HepG2 (cell line): Measurements from ENCODE around the gene ZNF367. TPM values are rescaled to one million over a fixed set of nuclear protein-coding genes. Genes with fewer than 3 reads are reported as not detected.

Source experiments
- FOXP1 ChIP-seq, 2 experiments: fragments of 450-650 bp in 1 of 2; IDR thresholded peaks; 2 replicates each; pipeline ENCODE4 v1.6.1; 2017 to 2018; ENCODE audit warnings: antibody characterized with exemption in 1 of 2
- KLF16 ChIP-seq, 2 experiments: sonication (generic) in 1 of 2; formaldehyde crosslinking in 1 of 2; IDR thresholded peaks; 2 replicates each; pipeline versions ENCODE4 v1.6.1 to v1.8.0; 2016 to 2023; ENCODE audit warnings: missing genetic modification reagents in 2 of 2, missing compliant biosample characterization in 1 of 2
- PHF20 ChIP-seq: sonication (generic); formaldehyde crosslinking; IDR thresholded peaks from 2 replicates; pipeline ENCODE4 v1.5.0; 2020; ENCODE audit warnings: mild to moderate bottlenecking, missing genetic modification reagents
- RARG ChIP-seq: sonication (generic); formaldehyde crosslinking; IDR thresholded peaks from 2 replicates; pipeline ENCODE4 v1.4.0; 2020; ENCODE audit warnings: low read depth, mild to moderate bottlenecking, missing genetic modification reagents
- SCMH1 ChIP-seq: sonication (generic); formaldehyde crosslinking; IDR thresholded peaks from 2 replicates; pipeline ENCODE4 v1.9.0; 2021; ENCODE audit warnings: missing genetic modification reagents, mild to moderate bottlenecking, borderline replicate concordance
- SETDB1 ChIP-seq: sonication (generic); formaldehyde crosslinking; IDR thresholded peaks from 2 replicates; pipeline ENCODE4 v1.5.1; 2020; ENCODE audit warnings: missing genetic modification reagents, mild to moderate bottlenecking, borderline replicate concordance
- SSRP1 ChIP-seq: IDR thresholded peaks from 2 replicates; pipeline ENCODE4 v1.6.1; 2016; ENCODE audit warnings: control low read depth
- ZNF235 ChIP-seq: sonication (generic); formaldehyde crosslinking; IDR thresholded peaks from 2 replicates; pipeline ENCODE4 v1.8.1; 2023; ENCODE audit warnings: mild to moderate bottlenecking, missing genetic modification reagents, borderline replicate concordance
- ZNF260 ChIP-seq: sonication (generic); formaldehyde crosslinking; IDR thresholded peaks from 2 replicates; pipeline ENCODE4 v1.4.0; 2020; ENCODE audit warnings: missing genetic modification reagents, low read depth, mild to moderate bottlenecking, borderline replicate concordance
- ZNF335 ChIP-seq: sonication (generic); formaldehyde crosslinking; IDR thresholded peaks from 2 replicates; pipeline ENCODE4 v1.4.0; 2020; ENCODE audit warnings: missing genetic modification reagents
- ZNF33A ChIP-seq: sonication (generic); formaldehyde crosslinking; IDR thresholded peaks from 2 replicates; pipeline ENCODE4 v1.5.1; 2020; ENCODE audit warnings: missing genetic modification reagents, mild to moderate bottlenecking, moderate library complexity, borderline replicate concordance
- polyA plus RNA-seq, 8 experiments: library from polyadenylated mRNA; depleted of rRNA in 3 of 8; stranded (reverse) in 7 of 8; unstranded in 1 of 8; fragments of >200 nt; fragmentation: Illumina TruSeq in 4 of 8; extraction: Trizol in 4 of 8; gene quantifications; 2 replicates each; pipeline versions ENCODE4 v1.2.1 to v1.2.3, GENCODE V29; 2011 to 2016; ENCODE audit warnings: low read depth in 4 of 8, missing spikeins in 1 of 8, mixed read lengths in 1 of 8; ENCODE audit not compliant: insufficient read depth in 1 of 8
- total RNA-seq, 5 experiments: library from RNA; depleted of rRNA; stranded (reverse); fragments of >200 nt; fragmentation: Illumina TruSeq; extraction: Trizol; gene quantifications; 2 replicates each; pipeline ENCODE4 v1.2.3, GENCODE V29; 2016; ENCODE audit warnings: low read depth in 1 of 5
- TF ChIP-seq, protein P1 (sequence below): sonication (generic); formaldehyde crosslinking; IDR thresholded peaks from 2 replicates; pipeline ENCODE4 v1.4.0; 2020; ENCODE audit warnings: mild to moderate bottlenecking, missing genetic modification reagents
- TF ChIP-seq, protein P2 (sequence below): sonication (generic); formaldehyde crosslinking; IDR thresholded peaks from 2 replicates; pipeline ENCODE4 v1.4.0; 2020; ENCODE audit warnings: missing genetic modification reagents
- TF ChIP-seq, protein P3 (sequence below): IDR thresholded peaks from 2 replicates; pipeline ENCODE4 v1.6.1; 2016; ENCODE audit warnings: low read depth, missing genetic modification reagents, missing compliant biosample characterization
- TF ChIP-seq, protein P4 (sequence below), 2 experiments: fragments of 450-650 bp in 1 of 2; sonication (generic) in 1 of 2; formaldehyde crosslinking; IDR thresholded peaks; 2 replicates each; pipeline versions ENCODE4 v1.5.0 to v1.8.0; 2020 to 2022; ENCODE audit warnings: mild to moderate bottlenecking in 1 of 2, missing genetic modification reagents in 1 of 2
- TF ChIP-seq, protein P5 (sequence below): IDR thresholded peaks from 2 replicates; pipeline ENCODE4 v1.6.1; 2016; ENCODE audit warnings: missing biosample characterization, missing genetic modification reagents, low read depth

The ZNF367 gene
- total and polyA plus RNA-seq, 2 of the 13 experiments (the other 11 are each of a cell fraction or from before 2014, with no cell fraction given), result 2.9 to 7.7 TPM

DNA sequence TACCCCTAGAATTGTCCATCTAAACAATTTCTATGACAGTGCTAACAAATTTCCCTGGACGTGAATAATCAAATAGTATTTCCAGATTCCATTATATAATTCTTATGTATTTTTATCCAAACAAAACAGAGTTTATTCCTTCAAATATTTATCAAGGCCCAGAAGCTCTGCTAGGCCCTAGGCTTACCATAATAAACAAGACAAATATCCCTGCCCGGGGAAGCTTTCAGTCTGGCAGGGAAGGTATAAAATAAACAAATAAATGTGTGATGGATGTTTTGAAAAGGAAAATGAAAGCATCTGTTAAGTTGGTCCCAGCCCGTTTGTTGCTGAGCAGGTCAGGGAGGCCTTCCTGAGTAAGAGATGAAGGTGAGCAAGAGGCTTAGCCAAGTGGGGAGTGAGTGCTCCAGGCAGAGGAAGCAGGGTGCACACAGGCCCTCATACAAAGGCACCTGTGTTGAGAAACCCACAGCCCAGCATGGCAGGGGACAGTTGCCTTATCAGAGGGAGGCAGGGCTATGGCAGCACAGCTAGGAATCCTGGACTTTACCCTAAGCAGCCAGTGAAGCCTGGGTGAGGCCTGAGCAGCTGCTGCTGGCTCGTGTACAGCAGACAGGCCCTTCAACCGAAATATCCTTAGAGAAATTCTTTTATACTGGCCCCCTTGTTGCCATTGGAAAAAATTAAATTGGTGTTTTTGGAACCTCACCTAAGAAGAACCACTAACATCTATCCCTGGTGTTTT lies 27.0 kb downstream of the ZNF367 start (continued):
- TF ChIP-seq, protein P1, sequence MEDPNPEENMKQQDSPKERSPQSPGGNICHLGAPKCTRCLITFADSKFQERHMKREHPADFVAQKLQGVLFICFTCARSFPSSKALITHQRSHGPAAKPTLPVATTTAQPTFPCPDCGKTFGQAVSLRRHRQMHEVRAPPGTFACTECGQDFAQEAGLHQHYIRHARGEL (CRISPR knock-in tag), result no peak
- peak in 1 of 2 experiments; percentile 55; a peak in 1 of 4 replicates for TF ChIP-seq KLF16 (CRISPR knock-in tag; IDR thresholded peaks at IDR 0.05)
- TF ChIP-seq, protein P2, sequence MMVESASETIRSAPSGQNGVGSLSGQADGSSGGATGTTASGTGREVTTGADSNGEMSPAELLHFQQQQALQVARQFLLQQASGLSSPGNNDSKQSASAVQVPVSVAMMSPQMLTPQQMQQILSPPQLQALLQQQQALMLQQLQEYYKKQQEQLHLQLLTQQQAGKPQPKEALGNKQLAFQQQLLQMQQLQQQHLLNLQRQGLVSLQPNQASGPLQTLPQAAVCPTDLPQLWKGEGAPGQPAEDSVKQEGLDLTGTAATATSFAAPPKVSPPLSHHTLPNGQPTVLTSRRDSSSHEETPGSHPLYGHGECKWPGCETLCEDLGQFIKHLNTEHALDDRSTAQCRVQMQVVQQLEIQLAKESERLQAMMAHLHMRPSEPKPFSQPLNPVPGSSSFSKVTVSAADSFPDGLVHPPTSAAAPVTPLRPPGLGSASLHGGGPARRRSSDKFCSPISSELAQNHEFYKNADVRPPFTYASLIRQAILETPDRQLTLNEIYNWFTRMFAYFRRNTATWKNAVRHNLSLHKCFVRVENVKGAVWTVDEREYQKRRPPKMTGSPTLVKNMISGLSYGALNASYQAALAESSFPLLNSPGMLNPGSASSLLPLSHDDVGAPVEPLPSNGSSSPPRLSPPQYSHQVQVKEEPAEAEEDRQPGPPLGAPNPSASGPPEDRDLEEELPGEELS (CRISPR knock-in tag), result peak; percentile 82
- no peak for TF ChIP-seq RARG (CRISPR knock-in tag)
- peak; percentile 61; the same call in 1 of the 2 replicates for TF ChIP-seq PHF20 (CRISPR knock-in tag)
- TF ChIP-seq, protein P3, sequence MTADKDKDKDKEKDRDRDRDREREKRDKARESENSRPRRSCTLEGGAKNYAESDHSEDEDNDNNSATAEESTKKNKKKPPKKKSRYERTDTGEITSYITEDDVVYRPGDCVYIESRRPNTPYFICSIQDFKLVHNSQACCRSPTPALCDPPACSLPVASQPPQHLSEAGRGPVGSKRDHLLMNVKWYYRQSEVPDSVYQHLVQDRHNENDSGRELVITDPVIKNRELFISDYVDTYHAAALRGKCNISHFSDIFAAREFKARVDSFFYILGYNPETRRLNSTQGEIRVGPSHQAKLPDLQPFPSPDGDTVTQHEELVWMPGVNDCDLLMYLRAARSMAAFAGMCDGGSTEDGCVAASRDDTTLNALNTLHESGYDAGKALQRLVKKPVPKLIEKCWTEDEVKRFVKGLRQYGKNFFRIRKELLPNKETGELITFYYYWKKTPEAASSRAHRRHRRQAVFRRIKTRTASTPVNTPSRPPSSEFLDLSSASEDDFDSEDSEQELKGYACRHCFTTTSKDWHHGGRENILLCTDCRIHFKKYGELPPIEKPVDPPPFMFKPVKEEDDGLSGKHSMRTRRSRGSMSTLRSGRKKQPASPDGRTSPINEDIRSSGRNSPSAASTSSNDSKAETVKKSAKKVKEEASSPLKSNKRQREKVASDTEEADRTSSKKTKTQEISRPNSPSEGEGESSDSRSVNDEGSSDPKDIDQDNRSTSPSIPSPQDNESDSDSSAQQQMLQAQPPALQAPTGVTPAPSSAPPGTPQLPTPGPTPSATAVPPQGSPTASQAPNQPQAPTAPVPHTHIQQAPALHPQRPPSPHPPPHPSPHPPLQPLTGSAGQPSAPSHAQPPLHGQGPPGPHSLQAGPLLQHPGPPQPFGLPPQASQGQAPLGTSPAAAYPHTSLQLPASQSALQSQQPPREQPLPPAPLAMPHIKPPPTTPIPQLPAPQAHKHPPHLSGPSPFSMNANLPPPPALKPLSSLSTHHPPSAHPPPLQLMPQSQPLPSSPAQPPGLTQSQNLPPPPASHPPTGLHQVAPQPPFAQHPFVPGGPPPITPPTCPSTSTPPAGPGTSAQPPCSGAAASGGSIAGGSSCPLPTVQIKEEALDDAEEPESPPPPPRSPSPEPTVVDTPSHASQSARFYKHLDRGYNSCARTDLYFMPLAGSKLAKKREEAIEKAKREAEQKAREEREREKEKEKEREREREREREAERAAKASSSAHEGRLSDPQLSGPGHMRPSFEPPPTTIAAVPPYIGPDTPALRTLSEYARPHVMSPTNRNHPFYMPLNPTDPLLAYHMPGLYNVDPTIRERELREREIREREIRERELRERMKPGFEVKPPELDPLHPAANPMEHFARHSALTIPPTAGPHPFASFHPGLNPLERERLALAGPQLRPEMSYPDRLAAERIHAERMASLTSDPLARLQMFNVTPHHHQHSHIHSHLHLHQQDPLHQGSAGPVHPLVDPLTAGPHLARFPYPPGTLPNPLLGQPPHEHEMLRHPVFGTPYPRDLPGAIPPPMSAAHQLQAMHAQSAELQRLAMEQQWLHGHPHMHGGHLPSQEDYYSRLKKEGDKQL (CRISPR knock-in tag), result peak; percentile 50; the same call in 1 of the 2 replicates
- peak; percentile 69; the same call in 1 of the 2 replicates for TF ChIP-seq SSRP1 (CRISPR knock-in tag)
- no peak for TF ChIP-seq SETDB1 (CRISPR knock-in tag)
- TF ChIP-seq FOXP1 (IDR thresholded peaks at IDR 0.05), result no peak
- TF ChIP-seq FOXP1 (CRISPR knock-in tag; IDR thresholded peaks at IDR 0.05), result 0 out of 2 replicates have a peak, but pooled peaks have one; percentile 11
- TF ChIP-seq ZNF235 (CRISPR knock-in tag), result no peak
- TF ChIP-seq ZNF260, result no peak
- TF ChIP-seq ZNF33A, result no peak
- TF ChIP-seq SCMH1 (CRISPR knock-in tag), result no peak
- TF ChIP-seq, protein P4, sequence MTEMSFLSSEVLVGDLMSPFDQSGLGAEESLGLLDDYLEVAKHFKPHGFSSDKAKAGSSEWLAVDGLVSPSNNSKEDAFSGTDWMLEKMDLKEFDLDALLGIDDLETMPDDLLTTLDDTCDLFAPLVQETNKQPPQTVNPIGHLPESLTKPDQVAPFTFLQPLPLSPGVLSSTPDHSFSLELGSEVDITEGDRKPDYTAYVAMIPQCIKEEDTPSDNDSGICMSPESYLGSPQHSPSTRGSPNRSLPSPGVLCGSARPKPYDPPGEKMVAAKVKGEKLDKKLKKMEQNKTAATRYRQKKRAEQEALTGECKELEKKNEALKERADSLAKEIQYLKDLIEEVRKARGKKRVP (CRISPR knock-in tag; IDR thresholded peaks at IDR 0.05), result no peak
- TF ChIP-seq, protein P5, sequence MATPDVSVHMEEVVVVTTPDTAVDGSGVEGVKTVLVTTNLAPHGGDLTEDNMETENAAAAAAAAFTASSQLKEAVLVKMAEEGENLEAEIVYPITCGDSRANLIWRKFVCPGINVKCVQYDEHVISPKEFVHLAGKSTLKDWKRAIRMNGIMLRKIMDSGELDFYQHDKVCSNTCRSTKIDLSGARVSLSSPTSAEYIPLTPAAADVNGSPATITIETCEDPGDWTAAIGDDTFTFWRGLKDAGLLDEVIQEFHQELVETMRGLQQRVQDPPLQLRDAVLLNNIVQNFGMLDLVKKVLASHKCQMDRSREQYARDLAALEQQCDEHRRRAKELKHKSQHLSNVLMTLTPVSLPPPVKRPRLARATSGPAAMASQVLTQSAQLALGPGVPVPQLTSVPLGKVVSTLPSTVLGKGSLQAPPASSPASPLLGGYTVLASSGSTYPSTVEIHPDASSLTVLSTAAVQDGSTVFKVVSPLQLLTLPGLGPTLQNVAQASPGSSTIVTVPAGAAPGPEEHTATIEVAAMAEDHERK (CRISPR knock-in tag), result no peak
- peak; percentile 87 for TF ChIP-seq ZNF335 (CRISPR knock-in tag)
